Peyer's patch (tissue), 4 donors: Measurements from ENCODE around the gene MRPL41. TPM values are rescaled to one million over a fixed set of nuclear protein-coding genes. Genes with fewer than 3 reads are reported as not detected.
"Not testable (repeated sequence)": the region's sequence is repeated elsewhere in the genome, so short reads cannot be mapped to it uniquely, and the experiment has no call there.

ENCODE experiments used
- DNase-seq, 3 donors: peaks; one replicate each; pipeline ENCODE4 v3.0.0-alpha.2; 2017 to 2019
- H3K27ac ChIP-seq, 4 donors: fragments of 200-600 bp; sonication (generic); one replicate each; pipeline ENCODE4 v1.5.1; 2016 to 2019
- H3K27me3 ChIP-seq, 2 donors: fragments of 200-600 bp; sonication (generic); one replicate each; pipeline ENCODE4 v1.5.1; 2019
- H3K36me3 ChIP-seq, 3 donors: fragments of 200-600 bp; sonication (generic); one replicate each; pipeline ENCODE4 v1.5.1; 2016 to 2019
- H3K4me1 ChIP-seq, 4 donors: fragments of 200-600 bp; sonication (generic); one replicate each; pipeline ENCODE4 v1.5.1; 2016 to 2019
- H3K4me3 ChIP-seq, 4 donors: fragments of 200-600 bp; sonication (generic); 1 replicate in 3 of 4; 2 replicates in 1 of 4; pipeline ENCODE4 v1.5.1; 2016 to 2019; ENCODE audit warnings: mild to moderate bottlenecking in 1 of 4
- H3K9me3 ChIP-seq, 4 donors: fragments of 200-600 bp; sonication (generic); one replicate each; pipeline ENCODE4 v1.5.1; 2016 to 2019; ENCODE audit warnings: mild to moderate bottlenecking in 1 of 4
- POLR2A ChIP-seq, 2 donors: fragments of 450-650 bp; IDR thresholded peaks; one replicate each; pipeline ENCODE4 v1.5.1; 2017; ENCODE audit warnings: antibody characterized with exemption in 2 of 2, mild to moderate bottlenecking in 2 of 2, moderate library complexity in 2 of 2
- total RNA-seq, 4 donors: library from RNA; depleted of rRNA; stranded (reverse); fragments of >200 nt; gene quantifications; one replicate each; pipeline ENCODE4 v1.1.0, GENCODE V29; 2016
- TF ChIP-seq, protein P1 (sequence below), 6 experiments: fragments of 450-650 bp in 4 of 6; fragments of 200-600 bp in 2 of 6; sonication (generic) in 1 of 6; IDR thresholded peaks; one replicate each; pipeline ENCODE4 v1.5.1; 2017 to 2019; ENCODE audit warnings: antibody characterized with exemption in 6 of 6, mild to moderate bottlenecking in 3 of 6, moderate library complexity in 1 of 6

The MRPL41 gene
- total RNA-seq, 4 donors from 2014 or later = 55.3 to 89.5 (median 84.8) TPM

DNA sequence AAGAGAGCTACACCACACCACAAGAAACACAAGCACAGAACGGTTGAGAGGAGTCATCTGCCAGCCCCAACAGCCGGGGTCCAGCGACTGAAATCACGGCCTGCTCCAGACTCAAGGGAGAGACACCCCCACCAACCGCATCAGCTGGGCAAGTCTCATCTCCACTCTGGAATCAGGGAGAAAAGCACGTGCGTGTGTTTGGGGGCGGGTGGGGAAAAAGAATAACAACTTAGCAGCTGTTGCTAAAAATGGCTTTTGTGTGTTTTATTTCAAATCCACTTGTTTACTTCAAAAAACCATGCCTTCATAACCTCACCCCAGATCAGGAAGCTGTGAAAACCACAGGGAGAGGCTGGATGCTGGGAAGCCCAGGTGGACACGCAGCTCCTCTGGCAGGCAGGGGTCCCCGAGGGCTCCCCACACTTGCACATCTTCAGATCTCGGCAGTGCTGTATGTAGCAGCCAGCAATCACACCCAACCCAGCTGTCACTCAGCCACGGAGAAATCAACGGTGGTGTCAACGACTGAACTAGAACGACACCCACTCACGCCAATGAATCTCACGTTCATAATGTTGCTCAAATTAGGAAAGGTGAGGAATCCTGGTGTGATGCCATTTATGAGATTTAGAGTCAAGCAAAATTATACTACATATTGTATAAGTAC lies 20.4 kb upstream of the MRPL41 start:
- no peaks in the 10 kb centered on the region for H3K9me3 ChIP-seq
- H3K4me1 ChIP-seq = peaks cover 0 to 12% (median 3%) of the 10 kb centered on the region in 4 donors
- no peak for TF ChIP-seq POLR2A (IDR thresholded peaks at IDR 0.05)
- TF ChIP-seq, protein P1, sequence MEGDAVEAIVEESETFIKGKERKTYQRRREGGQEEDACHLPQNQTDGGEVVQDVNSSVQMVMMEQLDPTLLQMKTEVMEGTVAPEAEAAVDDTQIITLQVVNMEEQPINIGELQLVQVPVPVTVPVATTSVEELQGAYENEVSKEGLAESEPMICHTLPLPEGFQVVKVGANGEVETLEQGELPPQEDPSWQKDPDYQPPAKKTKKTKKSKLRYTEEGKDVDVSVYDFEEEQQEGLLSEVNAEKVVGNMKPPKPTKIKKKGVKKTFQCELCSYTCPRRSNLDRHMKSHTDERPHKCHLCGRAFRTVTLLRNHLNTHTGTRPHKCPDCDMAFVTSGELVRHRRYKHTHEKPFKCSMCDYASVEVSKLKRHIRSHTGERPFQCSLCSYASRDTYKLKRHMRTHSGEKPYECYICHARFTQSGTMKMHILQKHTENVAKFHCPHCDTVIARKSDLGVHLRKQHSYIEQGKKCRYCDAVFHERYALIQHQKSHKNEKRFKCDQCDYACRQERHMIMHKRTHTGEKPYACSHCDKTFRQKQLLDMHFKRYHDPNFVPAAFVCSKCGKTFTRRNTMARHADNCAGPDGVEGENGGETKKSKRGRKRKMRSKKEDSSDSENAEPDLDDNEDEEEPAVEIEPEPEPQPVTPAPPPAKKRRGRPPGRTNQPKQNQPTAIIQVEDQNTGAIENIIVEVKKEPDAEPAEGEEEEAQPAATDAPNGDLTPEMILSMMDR (IDR thresholded peaks at IDR 0.05) = no peak
- H3K36me3 ChIP-seq = no peaks in the 10 kb centered on the region
- H3K27ac ChIP-seq = no peak overlapping the region
- no peak overlapping the region for H3K4me3 ChIP-seq
- H3K27me3 ChIP-seq = no peaks in the 10 kb centered on the region
- DNase-seq = no peak

DNA sequence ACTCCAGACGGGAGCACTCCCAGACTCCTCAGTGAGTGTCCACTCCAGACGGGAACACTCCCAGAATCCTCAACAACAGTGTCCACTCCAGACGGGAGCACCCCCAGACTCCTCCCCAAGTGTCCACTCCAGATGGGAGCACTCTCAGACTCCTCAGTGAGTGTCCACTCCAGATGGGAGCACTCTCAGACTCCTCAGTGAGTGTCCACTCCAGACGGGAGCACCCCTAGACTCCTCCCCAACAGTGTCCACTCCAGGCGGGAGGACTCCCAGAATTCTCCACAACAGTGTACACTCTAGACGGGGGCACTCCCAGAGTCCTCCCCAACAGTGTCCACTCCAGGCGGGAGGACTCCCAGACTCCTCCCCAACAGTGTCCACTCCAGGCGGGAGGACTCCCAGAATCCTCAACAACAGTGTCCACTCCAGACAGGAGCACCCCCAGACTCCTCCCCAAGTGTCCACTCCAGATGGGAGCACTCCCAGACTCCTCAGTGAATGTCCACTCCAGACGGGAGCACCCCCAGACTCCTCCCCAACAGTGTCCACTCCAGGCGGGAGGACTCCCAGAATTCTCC lies 18.7 kb upstream of the MRPL41 start:
- H3K27me3 ChIP-seq, H3K27ac ChIP-seq: not testable (repeated sequence)
- H3K4me1 ChIP-seq = peaks cover 0 to 12% (median 3%) of the 10 kb centered on the region in 4 donors

DNA sequence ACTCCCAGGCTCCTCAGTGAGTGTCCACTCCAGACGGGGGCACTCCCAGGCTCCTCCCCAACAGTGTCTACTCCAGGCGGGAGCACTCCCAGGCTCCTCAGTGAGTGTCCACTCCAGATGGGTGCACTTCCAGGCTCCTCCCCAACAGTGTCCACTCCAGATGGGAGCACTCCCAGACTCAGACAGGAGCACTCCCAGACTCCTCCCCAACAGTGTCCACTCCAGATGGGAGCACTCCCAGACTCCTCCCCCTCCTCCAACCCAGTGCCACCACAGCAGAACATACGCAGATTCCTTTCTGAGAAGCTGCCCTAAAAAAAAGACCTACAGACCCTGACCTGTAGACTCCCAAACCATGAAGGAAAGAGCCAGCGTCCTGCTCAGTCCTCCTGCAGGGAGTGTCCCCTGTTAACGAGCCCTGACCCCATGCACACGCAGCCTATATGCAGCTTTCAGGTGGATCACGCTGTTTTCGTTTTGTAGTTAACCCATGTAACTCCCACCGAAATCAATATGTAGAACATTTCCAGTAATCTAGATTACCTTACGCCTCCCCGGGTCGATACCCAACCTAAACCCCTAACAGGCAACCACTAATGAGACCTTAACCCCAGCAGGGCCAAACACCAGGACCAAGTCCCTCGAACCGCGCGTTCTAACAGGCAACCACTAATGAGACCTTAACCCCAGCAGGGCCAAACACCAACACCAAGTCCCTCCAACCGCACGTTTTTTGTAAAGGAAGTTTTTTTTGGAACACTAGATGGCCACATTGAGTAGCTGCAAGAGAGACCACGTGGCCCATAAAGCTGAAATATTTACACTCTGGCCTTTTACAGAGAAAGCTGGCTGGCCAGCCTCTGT lies 17.2 kb upstream of the MRPL41 start:
- no peak for TF ChIP-seq POLR2A (IDR thresholded peaks at IDR 0.05)
- TF ChIP-seq, protein P1 (IDR thresholded peaks at IDR 0.05) = peak in 4 of 6 experiments; percentile 63 to 74 (median 64)
- no peak overlapping the region for H3K27ac ChIP-seq
- no peak for DNase-seq
- H3K4me3 ChIP-seq = no peak overlapping the region
- no peaks in the 10 kb centered on the region for H3K9me3 ChIP-seq
- H3K27me3 ChIP-seq = no peaks in the 10 kb centered on the region
- H3K4me1 ChIP-seq = peaks cover 0 to 12% (median 3%) of the 10 kb centered on the region in 4 donors
- H3K36me3 ChIP-seq = peaks cover 0 to 3% (median 0%) of the 10 kb centered on the region in 3 donors

More for the DNA sequence above, 18.7 kb upstream of the MRPL41 start:
- not testable (repeated sequence) for H3K4me3 ChIP-seq, H3K36me3 ChIP-seq, H3K9me3 ChIP-seq, DNase-seq

DNA sequence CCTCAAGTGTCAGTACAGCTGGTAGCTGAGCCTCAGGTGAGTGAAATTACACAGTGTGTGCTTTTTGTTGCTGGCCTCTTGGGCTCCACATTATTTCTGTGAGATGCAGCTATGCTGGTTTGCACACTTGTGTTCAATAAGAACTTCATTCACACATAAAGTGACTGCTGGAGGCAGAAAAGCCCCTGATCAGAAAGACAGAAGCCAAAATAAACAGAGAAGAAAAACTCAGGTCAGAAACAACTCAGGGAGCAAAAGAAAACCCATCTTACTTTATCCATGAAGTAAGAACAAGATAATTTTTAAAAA lies 16.6 kb upstream of the MRPL41 start:
- Histone ChIP-seq H3K9me3 (no peaks in the 10 kb centered on the region), H3K27ac (no peak overlapping the region)

DNA sequence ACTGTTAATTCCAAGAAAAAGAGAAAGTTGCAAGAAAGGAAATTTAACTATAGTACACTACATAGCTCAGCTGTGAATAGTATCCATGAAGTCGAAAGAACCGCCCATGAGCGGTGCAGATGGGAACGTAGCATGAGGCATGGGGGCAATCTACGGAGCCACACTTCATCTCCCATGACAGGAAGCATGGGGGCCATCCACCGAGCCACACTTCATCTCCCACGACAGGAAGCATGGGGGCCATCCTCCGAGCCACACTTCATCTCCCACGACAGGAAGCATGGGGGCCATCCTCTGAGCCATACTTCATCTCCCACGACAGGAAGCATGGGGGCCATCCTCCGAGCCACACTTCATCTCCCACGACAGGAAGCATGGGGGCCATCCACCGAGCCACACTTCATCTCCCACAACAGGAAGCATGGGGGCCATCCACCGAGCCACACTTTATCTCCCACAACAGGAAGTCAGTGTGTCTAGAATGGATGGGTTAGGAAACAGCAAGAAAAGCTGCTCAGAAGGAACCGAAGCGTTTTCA lies 15.0 kb upstream of the MRPL41 start:
- H3K36me3 ChIP-seq = peaks cover 0 to 18% (median 0%) of the 10 kb centered on the region in 3 donors
- H3K4me1 ChIP-seq = peaks cover 0 to 12% (median 3%) of the 10 kb centered on the region in 4 donors
- peak in 1 of 3 donors; percentile 24 for DNase-seq
- H3K27me3 ChIP-seq, H3K4me3 ChIP-seq, H3K9me3 ChIP-seq, H3K27ac ChIP-seq: not testable (repeated sequence)

More for the DNA sequence above, 16.6 kb upstream of the MRPL41 start:
- no peaks in the 10 kb centered on the region for H3K27me3 ChIP-seq
- no peak for DNase-seq
- peaks cover 0 to 12% (median 3%) of the 10 kb centered on the region in 4 donors for H3K4me1 ChIP-seq
- peaks cover 0 to 7% (median 0%) of the 10 kb centered on the region in 3 donors for H3K36me3 ChIP-seq
- TF ChIP-seq, protein P1 (IDR thresholded peaks at IDR 0.05) = no peak
- TF ChIP-seq POLR2A (IDR thresholded peaks at IDR 0.05) = no peak
- H3K4me3 ChIP-seq = no peak overlapping the region

DNA sequence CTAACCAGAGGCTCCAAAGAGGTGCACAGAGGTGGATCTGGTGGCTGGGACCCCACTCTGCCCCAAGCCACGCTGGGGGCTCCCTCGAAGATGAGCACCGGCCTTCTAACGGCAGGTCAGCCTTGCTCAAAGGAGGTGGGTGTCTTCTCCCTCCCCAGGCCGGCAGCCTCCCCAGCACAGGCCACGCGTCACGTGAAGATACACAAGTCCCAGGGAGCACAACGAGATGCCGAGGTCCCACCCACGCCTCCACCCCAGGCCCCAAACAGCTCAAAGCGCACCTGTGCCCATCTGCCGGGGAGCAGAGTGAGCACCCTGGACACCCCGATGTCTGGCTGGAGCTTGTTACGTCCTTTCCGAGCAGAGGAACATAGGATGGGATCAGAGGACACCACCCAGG lies 13.6 kb upstream of the MRPL41 start:
- TF ChIP-seq POLR2A (IDR thresholded peaks at IDR 0.05) = no peak
- TF ChIP-seq, protein P1 (IDR thresholded peaks at IDR 0.05) = no peak
- Histone ChIP-seq H3K9me3 (no peaks in the 10 kb centered on the region), H3K4me1 (peaks cover 0 to 12% (median 3%) of the 10 kb centered on the region in 4 donors), H3K27ac (no peak overlapping the region), H3K27me3 (no peaks in the 10 kb centered on the region), H3K36me3 (peaks cover 0 to 31% (median 0%) of the 10 kb centered on the region in 3 donors), H3K4me3 (no peak overlapping the region)
- DNase-seq = no peak
